Measurements from ENCODE around the gene IL33.

The IL33 gene

GRCh38 chr9:6239048-6239461 lies 23.4 kb downstream of the IL33 start:
- DNase-seq: no peak

GRCh38 chr9:6239694-6240093 lies 24.1 kb downstream of the IL33 start:
- H3K9me3 ChIP-seq (ENCODE audit: severe bottlenecking): no peaks in the 10 kb centered on the region
- H3K4me3 ChIP-seq (ENCODE audit: low read depth, low read length): no peak overlapping the region
- no peak overlapping the region for H3K27ac ChIP-seq
- no peaks in the 10 kb centered on the region for H3K36me3 ChIP-seq
- no peak for TF ChIP-seq CTCF (IDR thresholded peaks at IDR 0.05; ENCODE audit: low read depth, low read length)
- no peaks in the 10 kb centered on the region for H3K27me3 ChIP-seq (ENCODE audit: insufficient read depth, low read depth, severe bottlenecking)
- DNase-seq: no peak

More at GRCh38 chr9:6239048-6239461, 23.4 kb downstream of the IL33 start:
- Histone ChIP-seq H3K4me3 (ENCODE audit: low read depth, low read length) (no peak overlapping the region), H3K27me3 (ENCODE audit: insufficient read depth, low read depth, severe bottlenecking) (no peaks in the 10 kb centered on the region), H3K27ac (no peak overlapping the region), H3K9me3 (ENCODE audit: severe bottlenecking) (no peaks in the 10 kb centered on the region), H3K36me3 (no peaks in the 10 kb centered on the region)
- no peak for TF ChIP-seq CTCF (IDR thresholded peaks at IDR 0.05; ENCODE audit: low read depth, low read length)

- H3K27ac ChIP-seq: no peak overlapping the region
Observed at GRCh38 chr9:6243746-6244145, 28.1 kb downstream of the IL33 start.

GRCh38 chr9:6247266-6247665 lies 31.7 kb downstream of the IL33 start:
- H3K27ac ChIP-seq: no peak overlapping the region
- TF ChIP-seq CTCF (IDR thresholded peaks at IDR 0.05; ENCODE audit: low read depth, low read length): no peak
- no peak for DNase-seq
- H3K27me3 ChIP-seq (ENCODE audit: insufficient read depth, low read depth, severe bottlenecking): no peaks in the 10 kb centered on the region
- H3K9me3 ChIP-seq (ENCODE audit: severe bottlenecking): no peaks in the 10 kb centered on the region
- H3K4me3 ChIP-seq (ENCODE audit: low read depth, low read length): no peak overlapping the region
- no peaks in the 10 kb centered on the region for H3K36me3 ChIP-seq

More at GRCh38 chr9:6243746-6244145, 28.1 kb downstream of the IL33 start:
- no peak for TF ChIP-seq CTCF (IDR thresholded peaks at IDR 0.05; ENCODE audit: low read depth, low read length)
- no peaks in the 10 kb centered on the region for H3K36me3 ChIP-seq
- no peak for DNase-seq
- no peak overlapping the region for H3K4me3 ChIP-seq (ENCODE audit: low read depth, low read length)
- no peaks in the 10 kb centered on the region for H3K9me3 ChIP-seq (ENCODE audit: severe bottlenecking)
- no peaks in the 10 kb centered on the region for H3K27me3 ChIP-seq (ENCODE audit: insufficient read depth, low read depth, severe bottlenecking)

- no peak for DNase-seq
- no peak for TF ChIP-seq CTCF (IDR thresholded peaks at IDR 0.05; ENCODE audit: low read depth, low read length)
- Histone ChIP-seq H3K27me3 (ENCODE audit: insufficient read depth, low read depth, severe bottlenecking) (no peaks in the 10 kb centered on the region), H3K36me3 (no peaks in the 10 kb centered on the region), H3K9me3 (ENCODE audit: severe bottlenecking) (peaks cover 2% of the 10 kb centered on the region), H3K4me3 (ENCODE audit: low read depth, low read length) (no peak overlapping the region), H3K27ac (no peak overlapping the region)
Observed at GRCh38 chr9:6268826-6269397, 53.3 kb downstream of the IL33 start.

GRCh38 chr9:6270896-6271295 lies 55.3 kb downstream of the IL33 start:
- H3K36me3 ChIP-seq: no peaks in the 10 kb centered on the region
- no peak for DNase-seq
- TF ChIP-seq CTCF (IDR thresholded peaks at IDR 0.05; ENCODE audit: low read depth, low read length): no peak
- H3K27ac ChIP-seq: no peak overlapping the region
- no peaks in the 10 kb centered on the region for H3K9me3 ChIP-seq (ENCODE audit: severe bottlenecking)
- no peak overlapping the region for H3K4me3 ChIP-seq (ENCODE audit: low read depth, low read length)
- no peaks in the 10 kb centered on the region for H3K27me3 ChIP-seq (ENCODE audit: insufficient read depth, low read depth, severe bottlenecking)

All from WERI-Rb-1 (cell line).